Measurements from ENCODE around the gene CDK16.

Gene CDK16

GRCh38 chrX:47210661-47211425 is 7.6 kb upstream of the CDK16 start:
- no peak for TF ChIP-seq CTCF (IDR thresholded peaks at IDR 0.05; ENCODE audit: low read depth, low read length, missing control alignments)
- H3K4me3 ChIP-seq (ENCODE audit: low read depth, low read length): no peak overlapping the region
- in situ Hi-C loops (cut with HindIII; ENCODE audit: low sequenced_read_pairs): no loop called here
- no peak for DNase-seq (ENCODE audit: low read depth)

- in situ Hi-C loops (cut with HindIII; ENCODE audit: low sequenced_read_pairs): no loop called here
- no peak for TF ChIP-seq CTCF (IDR thresholded peaks at IDR 0.05; ENCODE audit: low read depth, low read length, missing control alignments)
- H3K4me3 ChIP-seq (ENCODE audit: low read depth, low read length): no peak overlapping the region
- no peak for DNase-seq (ENCODE audit: low read depth)
Measured at GRCh38 chrX:47212381-47213293, 5.8 kb upstream of the CDK16 start.

- in situ Hi-C loops (cut with HindIII; ENCODE audit: low sequenced_read_pairs): no loop called here
Measured at GRCh38 chrX:47214435-47215077, 3.9 kb upstream of the CDK16 start.

GRCh38 chrX:47215291-47215900 is 3.1 kb upstream of the CDK16 start:
- DNase-seq (ENCODE audit: low read depth): no peak
- H3K4me3 ChIP-seq (ENCODE audit: low read depth, low read length): no peak overlapping the region
- TF ChIP-seq CTCF (IDR thresholded peaks at IDR 0.05; ENCODE audit: low read depth, low read length, missing control alignments): no peak
- in situ Hi-C loops (cut with HindIII; ENCODE audit: low sequenced_read_pairs): no loop called here

More at GRCh38 chrX:47214435-47215077, 3.9 kb upstream of the CDK16 start:
- no peak for DNase-seq (ENCODE audit: low read depth)
- no peak for TF ChIP-seq CTCF (IDR thresholded peaks at IDR 0.05; ENCODE audit: low read depth, low read length, missing control alignments)
- H3K4me3 ChIP-seq (ENCODE audit: low read depth, low read length): no peak overlapping the region

GRCh38 chrX:47216393-47216925 is 2.0 kb upstream of the CDK16 start:
- in situ Hi-C loops (cut with HindIII; ENCODE audit: low sequenced_read_pairs): no loop called here
- TF ChIP-seq CTCF (IDR thresholded peaks at IDR 0.05; ENCODE audit: low read depth, low read length, missing control alignments): no peak
- H3K4me3 ChIP-seq (ENCODE audit: low read depth, low read length): no peak overlapping the region
- DNase-seq (ENCODE audit: low read depth): no peak

Data from astrocyte of the cerebellum (primary cell).